Retina (tissue), 1 donor: ENCODE data around the gene RRP1.

Experiments
- DNase-seq: peaks from one replicate; pipeline ENCODE4 v3.0.0-alpha.2; 2016

The RRP1 gene

DNA sequence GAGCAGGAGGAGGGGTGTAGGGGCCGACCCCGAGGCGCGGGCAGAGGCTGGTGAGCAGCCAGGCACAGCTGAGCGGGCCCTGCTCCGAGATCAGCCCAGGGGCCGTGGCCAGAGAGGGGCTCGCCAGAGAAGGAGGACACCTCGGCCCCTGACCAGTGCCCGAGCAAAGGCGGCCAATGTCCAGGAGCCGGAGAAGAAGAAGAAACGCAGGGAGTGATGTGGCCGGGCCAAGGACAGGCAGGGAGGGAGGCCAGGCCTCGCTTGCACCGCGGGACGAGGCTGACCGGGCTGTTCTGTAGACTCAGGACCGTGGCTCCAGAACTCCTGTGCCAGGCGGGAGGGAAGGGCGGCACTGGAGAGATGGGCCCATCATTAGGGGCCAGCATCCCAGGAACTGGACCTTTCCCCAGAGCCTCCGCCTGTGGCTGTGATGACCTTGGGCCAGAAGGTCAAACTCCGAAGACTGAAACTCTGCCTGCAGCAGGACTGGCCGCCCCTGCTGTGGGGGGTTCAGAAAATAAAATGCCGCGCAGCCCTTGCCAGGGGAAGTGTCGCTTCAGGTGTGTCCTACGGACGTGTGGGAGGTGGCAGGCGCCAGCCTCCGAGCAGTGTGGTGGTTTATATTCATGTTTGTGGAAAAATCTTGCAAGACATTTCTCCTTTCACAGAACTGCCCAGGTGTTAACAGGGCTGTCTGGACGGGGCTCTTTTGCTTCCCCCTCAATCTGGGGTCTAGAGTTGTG, 14.4 kb downstream of the RRP1 start:
- no peak for DNase-seq

- DNase-seq = no peak
These were observed 16.0 kb downstream of the RRP1 start for GRCh38 chr21:43805275-43805800.

DNA sequence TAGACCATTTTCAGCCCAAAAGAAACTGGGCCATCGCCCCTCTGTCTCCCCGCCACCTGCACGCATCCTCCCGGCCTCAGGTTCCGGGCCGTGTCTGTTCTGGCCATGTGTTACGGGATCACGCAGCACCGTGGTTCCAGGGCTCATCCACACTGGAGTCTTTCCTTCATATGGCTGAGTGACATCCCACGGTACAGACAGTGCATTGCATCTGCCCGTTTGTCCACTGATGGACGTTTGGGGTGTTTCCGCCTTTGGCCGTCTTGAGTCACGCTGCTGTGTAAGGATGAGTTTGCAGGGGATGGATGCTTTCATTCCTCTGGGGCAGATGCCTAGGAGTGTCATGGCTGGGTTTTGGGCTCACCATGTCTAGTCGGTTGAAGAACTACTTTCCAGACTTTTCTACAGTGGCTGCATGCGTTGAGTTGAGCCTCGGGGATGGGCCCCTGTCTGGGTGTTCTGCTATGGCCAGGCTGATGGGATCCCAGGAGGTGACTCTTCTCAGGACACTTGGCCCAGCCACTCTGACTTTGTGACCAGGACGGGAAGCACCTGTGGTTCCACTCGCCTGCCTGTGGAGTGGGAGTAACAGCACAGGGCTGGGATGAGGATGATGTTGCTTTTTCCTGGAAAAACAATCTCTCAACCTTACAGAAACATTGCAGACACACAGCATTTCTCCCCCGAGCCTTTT, 16.8 kb downstream of the RRP1 start:
- no peak for DNase-seq

DNA sequence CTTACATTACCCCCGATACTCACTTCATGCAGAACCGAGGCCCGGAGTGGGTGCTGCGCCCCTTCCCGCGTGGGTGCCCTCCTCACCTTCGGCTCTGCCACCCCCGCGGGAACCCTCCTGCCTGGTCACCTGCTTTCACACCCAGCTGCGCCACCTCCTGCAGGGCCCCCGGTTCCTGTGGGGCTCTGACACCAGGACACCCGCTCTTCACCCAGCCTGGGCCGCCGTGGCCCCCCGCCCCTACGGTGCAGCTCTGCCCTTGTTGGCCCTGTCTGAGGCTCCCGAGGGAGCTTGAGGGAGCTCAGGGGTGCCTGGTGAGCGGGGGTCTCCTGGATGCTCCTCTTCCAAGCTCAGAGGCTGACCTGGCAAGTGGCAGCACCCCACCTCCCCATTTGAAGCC, 19.0 kb downstream of the RRP1 start:
- DNase-seq = no peak

- no peak for DNase-seq
These were observed 19.5 kb downstream of the RRP1 start for GRCh38 chr21:43808832-43809251.

- no peak for DNase-seq
These were observed 20.0 kb downstream of the RRP1 start for GRCh38 chr21:43809346-43809799.

- no peak for DNase-seq
These were observed 20.6 kb downstream of the RRP1 start for GRCh38 chr21:43809853-43810504.

DNA sequence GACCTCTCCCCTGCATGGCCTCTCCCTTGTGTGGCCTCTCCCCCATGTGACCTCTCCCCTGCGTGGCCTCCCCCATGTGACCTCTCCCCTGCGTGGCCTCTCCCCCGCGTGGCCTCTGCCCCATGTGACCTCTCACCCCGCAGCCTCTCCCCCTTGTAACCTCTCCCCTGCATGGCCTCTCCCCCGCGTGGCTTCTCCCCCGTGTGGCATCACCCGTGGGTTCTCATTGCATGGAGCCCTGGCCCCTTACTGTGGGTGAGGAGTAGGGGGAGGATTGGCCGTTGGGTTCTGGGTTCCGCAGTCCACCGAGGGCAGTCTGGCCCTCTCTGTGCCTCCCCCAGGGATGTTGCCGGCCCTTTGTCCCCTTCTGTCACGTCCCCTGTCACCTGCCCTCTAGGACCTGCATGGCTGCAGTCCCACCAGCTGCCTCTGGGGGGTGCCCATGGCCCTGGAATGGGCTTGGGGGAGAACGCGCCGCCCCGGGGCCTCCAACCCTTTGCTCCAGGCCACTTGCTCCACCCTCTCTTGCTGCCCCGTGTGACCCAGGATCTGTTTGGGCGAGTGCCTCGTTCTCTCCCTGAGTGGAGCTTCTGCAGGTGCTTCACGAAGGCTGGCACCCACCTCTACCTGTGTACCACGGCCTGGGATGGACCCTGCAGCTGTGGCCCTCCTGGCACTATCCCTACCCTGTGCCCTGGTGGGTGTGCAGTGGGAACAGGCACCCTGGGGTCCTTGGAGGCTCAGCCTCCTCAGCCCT, 21.3 kb downstream of the RRP1 start:
- peak; percentile 84 for DNase-seq

- no peak for DNase-seq
These were observed 22.1 kb downstream of the RRP1 start for GRCh38 chr21:43811262-43812105.

DNA sequence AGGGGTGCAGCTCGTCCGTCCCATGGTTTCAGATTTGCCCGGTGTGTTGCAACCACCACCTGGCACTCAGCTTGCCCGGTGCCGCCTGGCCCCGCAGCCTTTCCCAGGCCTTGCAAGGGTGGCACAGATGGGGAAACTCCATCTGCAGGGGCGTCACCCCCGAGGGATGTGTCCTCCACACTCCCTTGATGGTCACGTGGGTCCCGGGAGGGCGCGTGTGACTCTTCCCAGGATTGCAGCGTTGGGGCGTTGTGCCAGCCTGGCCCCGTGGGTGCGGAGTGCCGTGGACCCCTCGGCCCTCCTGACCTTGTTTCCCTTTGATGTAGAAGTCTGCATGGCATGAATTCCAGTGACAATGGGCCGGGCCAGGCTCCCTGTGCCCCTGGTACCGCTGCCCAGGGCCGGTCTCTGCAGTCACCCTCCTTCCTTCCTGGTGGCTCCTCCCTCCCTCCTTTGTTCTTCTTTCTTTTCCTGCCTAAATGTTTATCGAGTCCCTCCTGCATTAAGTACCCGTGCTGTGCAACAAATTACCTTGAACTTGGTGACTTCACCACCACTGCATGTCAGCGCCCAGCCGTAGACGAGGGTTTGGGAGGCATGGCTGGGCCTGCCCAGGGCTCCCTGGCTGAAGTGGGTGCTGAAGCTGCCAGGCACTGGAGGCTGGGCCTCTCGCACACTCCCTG, 22.9 kb downstream of the RRP1 start:
- no peak for DNase-seq

DNA sequence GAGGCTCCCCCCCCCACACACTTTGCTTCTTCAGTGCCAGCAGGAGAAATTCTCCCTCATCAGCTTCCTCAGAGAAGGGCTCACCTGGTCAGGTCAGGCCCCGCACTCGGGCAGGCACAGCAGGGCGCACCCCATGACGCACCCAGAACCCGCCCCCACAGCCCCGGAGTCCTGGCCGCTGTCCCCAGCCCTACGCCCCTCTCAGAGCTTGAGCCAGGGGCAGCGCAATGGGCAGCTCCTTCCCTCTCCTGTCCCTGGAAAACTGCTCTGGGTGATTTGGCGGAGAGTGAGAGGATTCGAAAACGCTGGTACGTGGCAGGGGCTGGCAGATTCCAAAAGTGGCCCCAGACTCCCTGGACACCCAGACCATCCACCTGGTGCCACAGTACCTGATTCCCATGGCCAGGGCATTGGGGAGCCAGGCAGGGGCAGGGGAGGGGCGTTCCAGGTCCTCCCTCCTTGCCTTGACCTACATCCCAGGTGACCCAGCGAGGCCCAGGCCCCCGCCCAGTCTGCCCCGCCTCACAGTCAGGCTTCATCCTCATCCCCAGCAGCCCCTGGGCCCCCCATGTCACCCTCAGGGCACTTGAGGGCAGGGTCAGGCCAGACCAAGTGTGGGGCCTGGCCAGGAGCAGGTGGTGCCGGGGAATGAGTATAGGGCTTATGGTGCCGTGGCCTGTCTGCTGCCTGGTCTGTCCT, 23.7 kb downstream of the RRP1 start:
- no peak for DNase-seq

- DNase-seq = no peak
These were observed 24.2 kb downstream of the RRP1 start for GRCh38 chr21:43813656-43813980.

GRCh38 chr21:43814215-43815106, 25.1 kb downstream of the RRP1 start:
- DNase-seq = no peak

GRCh38 chr21:43815107-43815613, 25.8 kb downstream of the RRP1 start:
- no peak for DNase-seq

GRCh38 chr21:43815991-43816390, 26.6 kb downstream of the RRP1 start:
- DNase-seq = no peak

DNA sequence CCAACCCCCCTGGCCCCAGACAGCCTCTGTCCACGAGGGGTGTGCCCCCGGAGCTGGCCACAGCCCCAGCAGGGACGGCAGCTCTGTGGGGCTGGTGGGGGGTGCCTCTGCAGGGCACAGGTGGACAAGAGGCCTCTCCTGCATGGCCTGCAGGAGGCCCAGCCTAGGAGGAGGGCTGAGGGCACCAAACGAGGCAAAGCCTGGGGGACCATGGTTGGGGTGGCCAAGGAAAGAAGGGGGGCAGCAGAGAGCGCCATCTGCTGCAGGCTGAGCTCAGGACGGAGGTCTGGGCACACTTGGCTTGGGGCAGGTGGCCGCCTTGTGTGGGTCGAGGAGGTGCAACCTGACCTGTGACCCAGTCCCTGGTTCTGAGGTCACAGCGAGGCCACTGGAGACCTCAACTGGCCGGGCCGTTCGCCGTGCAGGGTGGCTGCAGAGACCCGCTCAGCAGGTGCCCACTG, 27.3 kb downstream of the RRP1 start:
- no peak for DNase-seq

DNA sequence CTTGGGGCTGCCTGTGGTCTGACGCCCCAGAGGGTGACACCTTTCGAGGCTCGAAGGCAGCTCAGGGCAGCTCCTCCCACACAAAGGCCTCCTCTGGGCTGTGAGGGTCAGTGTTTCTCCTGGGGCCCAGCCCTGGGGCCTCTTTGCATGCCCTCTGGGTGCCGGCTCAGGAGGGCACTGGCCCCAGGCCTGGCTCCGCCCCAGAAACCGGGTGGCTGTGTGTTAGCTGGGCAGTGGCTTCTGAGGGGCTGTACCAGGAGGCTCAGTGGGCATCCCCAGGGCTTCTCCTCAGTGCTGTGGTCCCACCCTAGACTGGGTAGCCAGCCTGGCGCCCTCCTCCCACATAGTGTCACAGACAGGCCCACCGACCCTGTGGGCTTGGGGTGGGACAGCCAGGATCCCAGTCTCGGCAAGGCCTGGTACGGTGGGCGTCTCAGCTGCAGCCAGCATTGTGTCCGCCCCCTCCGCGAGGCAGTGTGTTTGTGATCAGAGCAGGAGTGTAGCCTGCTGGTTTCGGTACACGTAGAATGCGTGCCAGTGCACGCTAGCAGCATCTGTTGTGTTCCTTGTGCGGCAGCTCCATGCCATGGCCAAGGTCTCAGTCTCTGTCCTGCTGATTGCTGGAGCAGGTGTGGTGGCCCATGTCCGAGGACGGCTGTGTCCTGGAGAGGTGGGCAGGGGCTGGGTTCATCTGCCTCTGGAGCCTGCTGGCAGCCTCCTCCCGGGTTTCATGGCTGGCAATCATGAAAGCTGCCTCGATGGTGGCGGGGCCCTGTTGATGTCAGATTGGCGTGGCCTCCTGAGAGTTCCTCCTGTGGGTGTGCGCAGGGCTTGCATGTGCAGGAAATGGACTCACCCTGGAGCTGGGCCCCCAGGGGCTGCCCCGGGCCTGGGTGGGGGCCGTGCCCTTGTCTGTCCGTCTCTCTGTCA, 28.0 kb downstream of the RRP1 start:
- no peak for DNase-seq

- DNase-seq = no peak
These were observed 29.3 kb downstream of the RRP1 start for GRCh38 chr21:43818685-43819084.
